ENCODE data around the gene CLASRP.
A peak's percentile ranks its signal among the peaks of the same experiment; 100 is the strongest.

DNA sequence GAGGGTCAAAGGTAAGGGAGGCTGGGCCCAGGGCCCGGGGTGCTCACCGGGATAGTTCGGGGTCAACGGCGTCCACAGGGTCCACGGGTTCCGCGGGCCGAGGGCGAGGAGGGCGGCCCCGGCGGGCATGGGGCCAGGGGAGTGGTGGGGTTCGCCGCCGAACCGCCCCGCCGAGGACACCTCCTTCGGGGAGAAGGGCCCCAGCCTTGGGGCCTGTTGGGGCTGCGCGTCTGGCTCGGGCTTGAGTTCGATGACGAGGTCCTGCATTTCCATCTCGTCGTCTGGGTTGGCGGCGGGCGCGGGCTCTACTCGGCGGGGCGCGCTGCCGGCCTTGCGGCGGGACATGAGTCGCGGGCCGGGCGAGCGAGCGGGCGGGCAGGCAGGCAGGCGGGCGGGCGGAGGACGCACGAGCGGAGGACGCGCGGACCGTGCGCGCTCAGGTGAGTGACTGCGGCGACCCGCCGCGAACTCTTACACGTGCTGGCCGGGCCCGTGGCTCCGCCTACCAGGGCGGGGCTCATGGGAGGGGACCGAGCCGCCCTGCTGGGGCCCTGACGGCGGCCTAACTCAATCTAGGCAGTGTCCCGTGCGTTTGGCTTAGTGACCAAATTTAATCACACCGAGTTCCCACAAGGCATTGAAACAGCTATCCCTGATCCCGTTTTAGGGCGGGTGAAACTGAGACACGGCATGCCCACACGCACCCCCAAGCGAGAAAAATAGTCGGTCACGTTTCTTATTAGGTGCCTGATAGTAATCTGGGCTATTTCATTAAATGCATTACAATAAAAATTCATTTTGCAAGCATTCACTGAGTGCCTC lies 37.4 kb downstream of the CLASRP start, which contains the start of gene ZNF296:
- TF ChIP-seq, protein P1, sequence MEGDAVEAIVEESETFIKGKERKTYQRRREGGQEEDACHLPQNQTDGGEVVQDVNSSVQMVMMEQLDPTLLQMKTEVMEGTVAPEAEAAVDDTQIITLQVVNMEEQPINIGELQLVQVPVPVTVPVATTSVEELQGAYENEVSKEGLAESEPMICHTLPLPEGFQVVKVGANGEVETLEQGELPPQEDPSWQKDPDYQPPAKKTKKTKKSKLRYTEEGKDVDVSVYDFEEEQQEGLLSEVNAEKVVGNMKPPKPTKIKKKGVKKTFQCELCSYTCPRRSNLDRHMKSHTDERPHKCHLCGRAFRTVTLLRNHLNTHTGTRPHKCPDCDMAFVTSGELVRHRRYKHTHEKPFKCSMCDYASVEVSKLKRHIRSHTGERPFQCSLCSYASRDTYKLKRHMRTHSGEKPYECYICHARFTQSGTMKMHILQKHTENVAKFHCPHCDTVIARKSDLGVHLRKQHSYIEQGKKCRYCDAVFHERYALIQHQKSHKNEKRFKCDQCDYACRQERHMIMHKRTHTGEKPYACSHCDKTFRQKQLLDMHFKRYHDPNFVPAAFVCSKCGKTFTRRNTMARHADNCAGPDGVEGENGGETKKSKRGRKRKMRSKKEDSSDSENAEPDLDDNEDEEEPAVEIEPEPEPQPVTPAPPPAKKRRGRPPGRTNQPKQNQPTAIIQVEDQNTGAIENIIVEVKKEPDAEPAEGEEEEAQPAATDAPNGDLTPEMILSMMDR (IDR thresholded peaks at IDR 0.05), result no peak
- TF ChIP-seq POLR2A (IDR thresholded peaks at IDR 0.05), result peak in 1 of 2 donors; percentile 46

All from heart left ventricle (tissue), 13 donors.